ENCODE results near the gene RBM18.

The RBM18 gene

DNA sequence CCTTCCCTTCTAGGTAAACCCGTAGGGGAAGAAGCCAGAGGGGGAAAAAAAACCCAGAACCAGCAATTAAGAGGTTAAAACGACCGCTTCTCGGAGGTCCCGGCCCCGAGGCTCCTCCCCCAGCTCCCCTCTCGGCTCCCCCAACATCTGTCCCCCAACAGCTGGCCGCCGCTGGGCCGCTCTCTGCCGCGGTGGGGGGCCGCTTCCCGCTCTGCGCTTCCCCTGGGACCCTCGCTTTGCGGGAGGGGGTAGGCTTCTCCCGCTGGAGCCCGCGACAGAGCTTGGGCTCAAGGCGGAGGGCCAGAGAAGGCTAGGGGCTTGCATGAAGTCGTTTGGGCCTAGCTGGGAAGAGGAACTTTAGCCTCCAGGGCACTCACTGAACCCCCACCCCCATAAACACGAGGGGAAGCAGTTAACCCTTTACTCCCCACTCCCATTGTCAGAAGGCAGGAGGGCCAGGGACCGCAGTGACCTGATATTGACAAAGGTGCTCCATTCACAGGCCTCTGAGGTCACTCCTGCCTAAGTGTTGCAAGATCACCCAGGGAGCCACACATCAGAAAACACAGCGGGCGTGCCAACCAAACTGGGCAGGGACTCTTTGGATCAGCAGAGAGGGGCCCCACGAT is 43.3 kb downstream of the RBM18 start:
- no peak for DNase-seq (ENCODE audit: low spot score)

DNA sequence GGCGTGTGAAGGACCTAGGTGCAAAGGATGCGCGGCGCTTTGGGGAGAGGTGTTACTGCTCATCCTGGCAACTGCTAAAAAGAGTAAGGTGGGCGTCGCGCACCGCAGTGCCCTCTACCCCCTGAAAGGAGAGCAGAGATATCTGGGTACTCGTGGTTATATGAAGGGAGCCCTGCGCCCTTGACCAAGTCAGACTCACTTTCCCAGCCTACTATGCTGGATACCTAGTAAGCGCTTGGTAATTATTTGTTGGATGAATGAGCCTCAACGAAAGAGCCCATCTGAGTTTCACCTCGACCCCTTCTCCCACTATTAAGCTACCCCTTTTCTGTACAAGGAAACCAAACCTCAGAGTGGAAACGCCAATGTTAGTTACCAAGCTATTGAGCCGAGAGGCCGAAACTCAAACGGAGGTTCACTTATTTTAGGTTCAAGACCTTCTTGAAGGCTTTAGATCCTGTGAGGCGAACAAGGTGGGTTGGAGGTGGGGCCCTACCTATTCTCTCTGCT is 43.9 kb downstream of the RBM18 start:
- DNase-seq (ENCODE audit: low spot score) = no peak

DNA sequence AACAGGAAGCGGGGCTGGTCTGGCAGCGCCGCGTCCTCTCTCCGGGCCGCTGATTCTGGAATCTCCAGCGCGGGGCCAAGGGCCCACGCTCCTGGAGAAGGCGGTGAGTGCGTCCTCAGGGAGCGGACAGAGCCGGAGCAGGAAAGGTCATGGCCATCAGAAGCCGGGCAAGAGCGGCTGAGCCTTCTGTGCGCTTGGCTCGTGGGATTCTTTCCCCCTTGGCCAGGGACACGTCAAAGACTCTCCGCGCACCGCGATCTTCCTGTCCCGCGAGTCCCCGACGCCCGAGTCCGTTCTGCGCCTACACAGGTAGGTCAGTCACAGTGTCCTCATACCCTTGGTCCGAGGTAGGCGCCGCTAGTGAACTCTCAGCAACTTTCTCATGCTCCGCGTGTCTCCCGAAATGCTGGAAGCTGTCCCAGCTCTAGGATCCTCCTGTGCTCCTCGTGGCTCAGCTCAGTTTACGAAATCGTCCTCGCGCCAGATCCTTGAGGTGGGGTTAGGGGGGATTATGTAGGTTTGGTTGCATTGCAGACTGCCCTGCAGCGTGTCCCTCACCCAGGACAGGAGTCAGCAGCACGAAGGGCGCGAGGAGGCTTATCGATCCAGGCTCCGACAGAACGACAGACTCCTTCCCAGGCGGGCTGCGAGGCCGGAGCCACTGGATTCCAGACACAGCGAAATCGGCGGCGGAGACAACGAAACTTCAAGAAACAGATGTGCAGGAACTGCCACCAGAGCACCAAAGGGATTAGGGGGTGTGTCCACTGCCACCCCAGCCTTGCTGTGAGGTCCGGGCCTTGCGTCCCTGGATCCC is 44.6 kb downstream of the RBM18 start:
- no peak for DNase-seq (ENCODE audit: low spot score)

DNA sequence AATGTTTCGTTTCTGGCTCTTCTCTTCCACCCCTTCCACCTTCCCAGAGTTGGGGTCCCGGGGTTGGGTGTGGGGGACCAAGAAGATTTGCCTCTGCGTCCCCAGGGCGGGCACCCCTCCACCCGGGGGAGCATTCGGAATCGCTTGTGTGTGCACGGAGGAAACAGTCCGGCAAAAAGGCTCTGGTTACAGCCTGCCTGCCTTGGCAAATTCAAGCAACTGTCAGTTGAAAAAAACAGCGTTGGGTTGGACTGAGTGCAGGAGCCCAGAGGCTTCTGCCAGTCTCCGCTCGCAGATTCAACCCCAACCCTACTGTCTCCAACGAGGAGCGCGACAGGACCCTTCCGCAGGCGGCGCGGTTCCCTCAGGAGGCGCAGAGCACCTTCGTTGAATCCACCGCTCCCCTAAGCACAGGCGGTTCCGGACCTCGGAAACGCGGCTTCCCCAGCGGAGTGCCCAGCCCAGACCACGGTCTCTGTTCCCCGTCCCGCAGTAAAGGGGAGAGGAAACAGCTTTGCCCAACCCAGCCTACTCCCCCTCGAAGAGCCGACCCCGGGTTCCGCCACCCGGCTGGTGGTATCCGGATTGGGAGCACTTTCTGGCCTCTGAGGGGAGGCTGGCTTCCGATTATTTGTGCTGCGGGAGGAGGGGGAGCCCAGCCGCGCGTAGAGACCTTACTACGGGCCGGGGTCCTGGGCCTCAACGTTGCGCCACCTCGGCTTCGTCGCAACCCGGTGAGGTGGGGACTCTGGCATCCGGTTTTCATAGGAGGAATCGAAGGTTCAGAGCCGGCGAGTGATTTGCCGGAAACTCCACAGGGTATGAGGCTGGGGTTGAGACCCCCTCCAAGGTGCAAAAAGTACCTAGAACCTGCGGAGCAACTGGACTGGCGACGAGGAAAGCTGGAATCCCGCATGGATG is 45.4 kb downstream of the RBM18 start:
- DNase-seq (ENCODE audit: low spot score) = no peak

DNA sequence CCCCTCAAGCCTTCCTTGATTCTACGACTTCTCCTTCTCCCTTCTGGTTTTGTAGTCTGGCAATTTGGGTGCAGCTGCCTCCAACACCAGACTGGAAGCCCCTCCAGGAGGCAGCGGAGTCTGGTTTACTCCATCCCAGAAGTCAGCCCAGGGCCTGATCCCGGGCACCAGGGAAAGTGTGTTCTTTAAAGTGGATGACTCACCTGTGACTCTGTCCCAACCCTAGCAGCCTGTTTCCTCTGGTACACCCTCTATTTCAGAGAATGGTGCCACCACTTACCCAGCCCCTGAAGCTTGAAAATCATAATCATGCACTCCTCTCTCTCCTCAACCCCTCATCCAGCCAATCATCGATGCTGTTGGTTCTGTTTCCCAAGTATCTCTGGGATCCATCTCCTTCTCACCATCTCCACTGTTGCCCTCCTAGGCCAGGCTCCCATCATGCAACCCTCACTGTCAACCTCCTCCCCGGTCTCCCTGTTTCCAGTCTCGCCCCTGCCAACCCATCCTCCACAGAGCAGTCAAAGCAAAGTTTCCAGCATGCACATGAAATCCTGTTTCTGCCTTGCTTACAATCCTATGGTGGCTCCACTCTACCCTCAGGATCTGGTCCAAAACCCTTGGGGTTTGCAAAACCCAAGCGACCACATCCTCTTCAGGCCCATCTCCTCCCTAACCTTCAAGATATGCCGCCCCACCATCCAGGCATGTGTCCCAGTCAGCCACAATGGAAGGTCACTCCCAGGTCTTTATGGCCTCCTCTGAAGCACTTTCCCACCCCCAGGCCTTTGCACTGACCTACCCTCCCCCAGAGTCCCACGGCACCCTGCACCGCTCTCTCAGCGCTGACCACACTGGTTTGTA is 46.3 kb downstream of the RBM18 start:
- no peak for DNase-seq (ENCODE audit: low spot score)

DNA sequence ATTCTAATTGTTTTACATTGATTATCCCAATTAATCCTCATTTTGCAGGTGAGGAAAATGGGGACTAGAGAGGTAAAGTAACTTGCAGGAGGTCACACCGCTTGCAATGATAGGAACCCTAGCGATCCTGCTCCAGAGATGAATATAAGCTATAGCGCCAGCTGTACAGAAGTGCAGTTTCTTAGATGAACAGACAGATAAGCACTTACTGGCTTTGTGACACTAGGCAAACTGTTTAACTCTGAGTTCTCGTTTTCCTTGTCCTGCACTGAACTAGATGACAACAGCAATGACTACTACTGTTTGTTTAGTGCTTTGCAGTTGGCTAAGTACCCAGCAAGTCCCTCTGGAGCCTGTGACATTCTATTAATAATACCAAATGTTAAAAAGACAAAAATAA is 47.0 kb downstream of the RBM18 start:
- DNase-seq (ENCODE audit: low spot score) = no peak

DNA sequence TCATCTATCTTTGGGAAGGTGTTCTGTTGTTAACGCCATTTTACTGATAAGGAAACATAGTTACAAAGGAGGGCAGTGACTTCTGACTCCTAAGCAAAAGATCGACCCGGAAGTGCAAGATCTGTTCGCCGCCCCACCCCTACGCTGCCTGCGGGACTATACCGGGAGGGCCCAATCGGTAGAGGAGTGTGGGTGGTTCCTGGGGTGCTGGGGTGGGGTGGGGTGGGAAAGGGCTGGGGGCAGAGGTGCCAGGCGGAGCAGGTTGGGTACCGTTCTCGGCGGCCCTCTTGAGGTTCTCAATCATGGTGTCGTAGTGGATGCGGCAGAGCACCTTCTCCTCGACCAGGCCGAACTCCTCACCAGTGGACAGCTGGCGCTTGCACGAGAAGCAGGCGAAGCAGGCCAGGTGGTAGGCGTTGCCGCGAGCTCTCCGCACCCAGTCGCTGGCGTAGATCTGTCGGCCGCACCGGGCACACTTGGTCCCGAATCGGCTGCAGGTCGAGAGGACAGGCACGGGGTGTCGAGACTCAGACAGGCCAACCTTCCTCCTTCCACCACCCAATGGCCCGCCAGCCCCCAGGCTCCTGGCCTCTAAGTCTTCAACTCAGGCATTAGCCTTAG is 47.7 kb downstream of the RBM18 start:
- DNase-seq (ENCODE audit: low spot score) = no peak

DNA sequence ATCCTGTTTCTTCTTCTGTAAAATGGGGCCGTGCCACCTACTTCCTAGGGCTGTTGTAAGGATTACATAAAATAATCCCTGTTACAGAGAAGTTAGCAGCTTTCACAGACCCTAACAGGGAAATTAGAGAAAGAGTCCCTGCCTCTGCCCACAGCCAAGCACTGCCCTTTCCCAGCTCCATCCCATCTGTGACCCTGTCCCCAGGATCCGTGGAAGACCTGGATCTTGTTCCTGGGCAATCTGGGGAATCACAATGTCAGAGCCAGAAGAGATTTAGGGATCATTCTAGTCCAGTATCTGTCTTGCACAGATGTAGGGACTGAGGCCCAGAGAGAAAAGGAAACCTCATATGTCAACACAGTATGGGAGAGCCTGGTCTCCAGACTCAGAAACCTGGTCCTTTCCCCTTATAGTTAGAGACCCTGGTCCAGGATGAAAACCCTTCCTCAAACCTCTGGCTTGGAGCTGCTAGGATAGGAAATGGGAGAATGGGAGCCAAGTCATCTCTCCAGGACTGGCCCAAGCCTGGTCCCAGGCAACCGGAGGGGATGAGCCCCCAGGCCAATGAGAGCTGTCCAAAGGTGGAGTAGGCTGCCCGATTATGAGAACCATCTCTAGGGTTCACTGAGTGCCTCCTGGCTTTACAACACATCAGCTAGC is 48.4 kb downstream of the RBM18 start:
- no peak for DNase-seq (ENCODE audit: low spot score)

DNA sequence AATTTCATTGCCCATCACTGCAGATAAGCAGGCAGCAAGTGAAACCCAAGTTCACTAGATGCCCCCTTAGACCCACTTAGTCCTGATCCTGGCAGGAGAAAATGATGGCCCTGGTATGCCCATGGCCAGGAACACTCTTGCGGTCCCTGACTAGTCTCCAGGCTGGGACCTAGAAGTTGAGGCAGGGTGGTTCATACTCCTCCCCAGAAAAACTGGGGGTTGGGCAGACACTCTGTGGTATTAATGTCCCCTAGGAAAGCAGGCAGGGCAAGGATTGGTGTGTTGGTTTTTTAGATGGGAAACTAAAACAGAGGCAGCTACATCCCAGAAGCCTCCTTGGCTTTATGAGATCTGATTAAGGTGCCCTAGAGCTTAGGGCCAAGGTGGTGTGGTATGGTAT is 49.0 kb downstream of the RBM18 start:
- DNase-seq (ENCODE audit: low spot score) = no peak

DNA sequence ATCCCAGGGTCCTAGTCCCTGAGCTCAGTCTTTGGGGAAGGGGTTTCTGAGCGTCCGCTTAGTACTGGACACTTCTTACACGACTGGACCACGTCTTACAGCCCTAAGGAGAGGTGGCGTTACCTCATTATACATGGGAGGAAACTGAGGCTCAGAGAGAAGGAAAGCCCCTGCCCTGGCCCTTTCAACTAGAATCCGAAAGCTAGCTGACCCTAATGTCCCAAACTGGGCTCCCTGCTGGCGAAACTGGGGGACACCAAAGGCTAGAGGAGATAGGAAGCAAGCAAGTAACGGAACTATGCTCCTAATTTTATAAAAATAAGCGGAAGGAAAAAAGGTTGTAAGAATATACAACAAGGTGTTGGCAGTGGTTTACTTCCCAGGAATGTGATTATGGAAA is 50.1 kb downstream of the RBM18 start:
- DNase-seq (ENCODE audit: low spot score) = no peak

DNA sequence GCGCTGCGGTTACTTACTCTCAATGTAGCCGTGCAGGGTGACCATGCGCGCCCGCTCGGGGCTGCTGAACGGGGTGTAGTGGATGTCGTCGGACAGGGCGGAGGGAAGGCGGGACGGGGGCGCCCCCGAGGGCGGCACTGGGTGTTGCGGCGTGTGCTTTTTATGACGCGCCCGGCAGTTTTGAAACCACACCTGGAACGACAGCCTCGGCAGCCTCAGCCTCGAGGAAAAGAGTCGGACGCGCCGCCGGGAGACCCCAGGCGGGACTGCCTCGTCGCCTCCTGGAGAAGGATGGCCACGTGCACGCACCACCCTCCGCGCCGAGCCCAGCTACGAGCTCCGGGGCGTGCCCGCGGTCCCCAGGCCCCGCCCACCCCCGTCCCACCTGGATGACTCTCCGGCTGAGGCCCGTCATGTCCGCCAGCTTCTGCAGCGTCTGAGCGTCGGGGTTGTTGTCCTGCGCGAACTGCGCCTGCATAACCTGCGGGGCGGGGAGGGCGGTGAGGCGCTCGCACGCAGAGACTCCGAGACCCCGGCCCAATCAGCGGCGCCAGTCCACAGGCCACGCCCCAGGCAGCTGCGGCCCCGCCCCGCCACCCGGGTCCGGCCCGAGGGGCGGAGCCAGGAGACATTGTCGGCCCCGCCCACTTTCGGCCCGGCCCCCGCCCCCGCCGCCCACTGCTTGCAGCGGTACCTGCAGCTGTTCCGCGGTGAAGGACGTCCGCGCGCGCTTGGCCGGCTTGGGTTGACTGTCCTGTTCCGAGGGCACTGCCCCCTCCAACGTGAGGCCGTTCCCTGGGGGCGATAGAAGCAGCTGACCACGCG is 50.8 kb downstream of the RBM18 start:
- peak; percentile 66 for DNase-seq (ENCODE audit: low spot score)

DNA sequence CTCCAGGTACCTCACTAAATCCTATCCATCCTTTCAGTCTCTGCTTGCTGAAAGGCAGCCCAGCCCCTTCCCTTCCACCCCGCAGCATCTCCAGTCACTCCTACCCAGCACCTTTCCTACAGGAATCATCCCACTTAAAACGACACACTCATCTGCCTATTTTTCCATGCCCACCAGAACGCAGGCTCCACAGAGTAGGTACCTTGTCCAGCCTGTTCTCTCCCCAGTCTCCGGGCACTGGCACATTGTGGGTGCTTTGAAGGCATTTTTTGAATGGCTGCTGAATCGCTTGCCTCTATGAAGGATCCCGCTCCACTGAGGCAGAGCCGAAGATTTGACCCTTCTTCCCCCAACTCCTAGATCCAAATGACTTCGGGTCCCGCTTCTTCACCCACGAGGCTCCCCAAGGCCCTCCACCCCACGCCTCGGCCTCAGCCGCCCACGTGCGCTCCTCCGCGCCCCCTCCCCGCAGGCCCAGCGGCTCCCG is 51.5 kb downstream of the RBM18 start:
- DNase-seq (ENCODE audit: low spot score) = no peak

DNA sequence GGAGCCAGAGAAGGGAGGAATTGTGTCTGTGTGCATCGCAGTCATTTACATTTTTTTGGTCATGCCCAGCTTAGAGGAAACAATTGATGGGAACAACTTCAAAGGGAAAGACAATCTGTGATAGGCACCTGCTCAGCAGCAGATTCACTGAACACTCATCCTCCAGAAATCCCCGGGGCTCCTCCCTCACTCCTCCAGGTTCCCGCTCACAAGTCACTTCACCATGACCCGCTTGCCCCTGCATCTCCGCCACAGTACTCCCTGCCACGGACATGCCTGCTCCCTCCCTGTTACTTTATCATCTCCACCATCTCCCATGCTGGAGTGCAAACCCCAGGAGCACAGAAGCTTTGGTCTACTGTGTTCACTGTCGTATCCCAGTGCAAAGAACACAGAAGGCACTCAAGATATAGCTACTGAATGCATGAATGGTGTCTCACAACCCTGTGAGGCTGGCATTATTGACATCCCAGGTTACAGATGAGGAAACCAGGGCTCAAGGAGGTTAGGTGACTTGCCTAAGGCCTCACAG is 52.1 kb downstream of the RBM18 start:
- DNase-seq (ENCODE audit: low spot score) = no peak

DNA sequence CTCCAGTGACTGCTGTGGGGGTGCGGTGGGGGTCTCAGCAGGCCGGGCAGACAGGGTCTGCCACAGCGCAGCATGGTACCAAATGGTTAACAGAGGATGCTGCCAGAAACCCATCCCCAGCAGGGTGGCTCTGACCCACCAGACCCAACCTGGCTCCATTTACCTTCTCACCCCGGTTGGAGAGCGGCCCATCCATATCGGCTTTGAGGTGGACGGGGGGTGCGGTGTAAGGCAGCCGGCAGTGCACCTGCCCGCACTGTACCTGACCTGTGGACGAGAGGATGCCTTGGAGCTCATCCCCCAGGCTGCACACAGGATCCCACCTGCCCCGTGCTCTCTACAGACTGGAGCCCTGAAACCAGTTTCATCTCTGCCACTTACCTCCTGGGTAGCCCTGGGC is 55.2 kb downstream of the RBM18 start:
- DNase-seq (ENCODE audit: low spot score) = no peak

DNA sequence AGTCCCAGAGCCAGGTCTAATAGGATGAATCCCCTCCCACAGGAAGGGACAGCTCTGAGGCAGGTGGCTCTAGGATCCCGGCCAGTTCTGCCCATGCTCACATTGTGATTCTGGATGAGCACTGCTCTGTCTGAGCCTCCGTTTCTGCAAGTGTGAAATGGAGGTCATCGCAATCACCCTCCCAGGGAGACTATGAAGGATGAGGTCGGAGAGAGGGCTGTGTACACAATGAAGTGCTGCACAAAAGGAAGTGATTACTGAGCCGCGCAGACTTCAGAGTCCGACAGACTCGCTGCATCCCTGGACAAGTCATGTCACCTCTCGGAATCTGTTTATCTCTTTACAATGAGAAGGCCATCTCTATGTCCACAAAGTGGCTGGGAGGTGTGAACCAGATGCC is 57.5 kb downstream of the RBM18 start:
- no peak for DNase-seq (ENCODE audit: low spot score)

DNA sequence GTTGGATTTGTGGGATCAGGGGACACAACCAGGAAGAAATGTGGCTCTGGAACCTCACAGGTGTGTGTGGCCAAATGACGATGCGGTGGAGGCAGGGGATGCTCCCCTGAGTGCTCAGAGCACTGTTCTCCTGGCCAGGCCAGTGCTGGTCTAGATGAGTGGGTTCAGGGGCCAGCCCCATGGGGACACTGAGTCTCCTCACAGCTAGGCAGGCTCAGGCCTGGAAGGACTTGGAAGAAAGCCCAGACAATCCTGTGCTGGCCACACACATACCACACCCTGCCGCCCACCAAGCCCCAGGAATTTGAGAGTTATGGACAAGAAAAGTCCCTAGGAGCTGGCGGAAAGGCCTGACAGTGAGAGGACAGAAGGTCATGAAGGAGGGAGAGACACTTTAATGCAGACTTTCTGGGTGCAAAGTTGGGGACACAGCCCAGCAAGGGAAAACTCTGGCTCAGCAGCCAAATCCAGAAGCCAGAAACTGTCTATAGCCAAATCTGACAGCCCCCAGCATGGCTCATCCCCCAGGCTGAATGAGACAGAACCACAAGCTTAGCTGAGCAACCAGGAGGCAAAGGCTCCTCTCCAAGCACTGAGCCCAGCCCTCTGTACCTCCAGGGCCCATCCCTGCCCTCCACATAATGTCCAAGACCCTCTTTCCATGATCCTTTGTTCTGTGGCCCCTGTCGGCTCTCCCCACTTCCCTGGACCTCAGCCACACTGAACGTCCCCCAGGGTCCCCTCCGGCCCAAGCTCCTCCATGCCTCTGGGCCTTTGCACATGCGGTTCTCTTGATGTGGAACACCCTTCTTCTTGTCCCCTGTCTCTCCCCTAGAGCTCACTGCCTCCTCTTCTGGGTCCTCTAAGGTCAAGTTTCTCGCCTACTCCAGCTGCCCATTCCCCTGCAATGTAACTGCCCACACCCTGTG is 58.3 kb downstream of the RBM18 start:
- no peak for DNase-seq (ENCODE audit: low spot score)

DNA sequence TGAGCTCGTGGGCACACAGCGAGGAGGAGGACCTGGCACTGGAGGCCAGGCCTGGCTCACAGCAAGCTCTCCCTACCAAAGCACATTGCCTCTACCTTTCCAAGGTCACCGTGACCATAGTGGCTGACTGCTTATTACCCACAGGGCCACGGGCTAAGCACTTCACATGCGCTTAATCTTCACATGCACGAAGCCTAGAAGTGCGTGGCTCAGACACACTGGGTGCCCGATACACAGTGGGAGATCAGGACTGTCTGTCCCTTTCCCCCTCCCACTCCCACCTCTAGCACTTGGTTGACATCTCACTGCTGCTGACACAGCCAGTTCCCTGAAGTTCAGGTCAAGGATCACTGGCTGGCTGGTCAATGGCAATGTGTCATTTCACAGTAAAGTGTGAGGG is 59.5 kb downstream of the RBM18 start:
- no peak for DNase-seq (ENCODE audit: low spot score)

DNA sequence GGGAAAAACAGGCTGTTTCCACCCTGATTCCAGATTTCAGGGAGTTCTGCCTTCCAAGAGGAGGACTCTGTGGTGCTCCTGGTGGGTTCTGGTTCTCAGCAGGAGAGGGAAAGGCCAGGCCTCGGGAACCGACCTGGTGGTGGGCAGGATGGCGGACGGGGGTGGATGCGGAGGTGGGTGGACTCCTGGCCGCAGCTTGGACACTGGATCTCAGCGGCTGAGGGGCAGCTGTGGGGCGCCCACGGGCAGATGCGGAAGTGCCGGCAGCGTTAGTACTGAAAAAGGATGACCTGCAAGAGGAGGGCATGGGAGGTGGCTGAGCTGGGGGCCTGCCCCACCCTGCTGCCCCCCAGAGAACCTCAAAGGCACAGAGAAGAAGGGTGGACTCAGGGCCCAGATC is 60.1 kb downstream of the RBM18 start:
- DNase-seq (ENCODE audit: low spot score) = no peak

Measured in hematopoietic multipotent progenitor cell treated with erythropoietin and hydrocortisone succinate and interleukin-3 and kit ligand, for 17 days (in vitro differentiated cells).